ENCODE data around the gene HSPB2.

- TF ChIP-seq POLR2A (IDR thresholded peaks at IDR 0.05) (no peak), CTCF (IDR thresholded peaks at IDR 0.05) (no peak)
Measured at GRCh38 chr11:111870113-111870512, 42.4 kb upstream of the HSPB2 start.

All from tibial nerve (tissue), 3 donors.